K562 (cell line): ENCODE data around the gene PDK1. TPM values are rescaled to one million over a fixed set of nuclear protein-coding genes. Genes with fewer than 3 reads are reported as not detected.
A peak's percentile ranks its signal among the peaks of the same experiment; 100 is the strongest.

Experiments
- ATF7 ChIP-seq: fragments of 450-650 bp; IDR thresholded peaks from 2 replicates; pipeline ENCODE4 v1.7.1; 2014; ENCODE audit warnings: mild to moderate bottlenecking, moderate library complexity
- CHD1 ChIP-seq: fragments of 200-600 bp; sonication (generic); IDR thresholded peaks from one replicate; pipeline ENCODE4 v1.6.1; 2012; ENCODE audit warnings: mild to moderate bottlenecking, moderate library complexity, low read length, inconsistent platforms
- EHMT2 ChIP-seq: fragments of 450-650 bp; IDR thresholded peaks from 2 replicates; pipeline ENCODE4 v1.6.1; 2018; ENCODE audit warnings: antibody characterized with exemption
- ELF2 ChIP-seq: fragments of 250-450 bp; sonication (Bioruptor Pico); IDR thresholded peaks from 2 replicates; pipeline ENCODE4 v1.5.0; 2021; ENCODE audit warnings: mild to moderate bottlenecking
- GATA2 ChIP-seq: sonication (generic); formaldehyde crosslinking; IDR thresholded peaks from 2 replicates; pipeline ENCODE4 v1.4.0; 2020; ENCODE audit warnings: mild to moderate bottlenecking, missing genetic modification reagents
- HDAC3 ChIP-seq: fragments of 450-650 bp; IDR thresholded peaks from 2 replicates; pipeline ENCODE4 v1.6.1; 2018; ENCODE audit warnings: borderline replicate concordance, mild to moderate bottlenecking, moderate library complexity; ENCODE audit not compliant: partially characterized antibody
- ILF3 ChIP-seq: fragments of 450-650 bp; IDR thresholded peaks from 2 replicates; pipeline ENCODE4 v1.6.1; 2018; ENCODE audit warnings: antibody characterized with exemption, mild to moderate bottlenecking, moderate library complexity, borderline replicate concordance
- KDM1A ChIP-seq, 2 experiments: fragments of 450-650 bp; IDR thresholded peaks; 2 replicates each; pipeline ENCODE4 v1.6.1; 2016; ENCODE audit warnings: mild to moderate bottlenecking in 2 of 2
- MEIS2 ChIP-seq: fragments of 450-650 bp; IDR thresholded peaks from 2 replicates; pipeline ENCODE4 v1.6.1; 2014; ENCODE audit warnings: mild to moderate bottlenecking; ENCODE audit not compliant: partially characterized antibody
- MTA3 ChIP-seq: fragments of 450-650 bp; formaldehyde crosslinking; IDR thresholded peaks from 2 replicates; pipeline ENCODE4 v1.6.1; 2017; ENCODE audit warnings: mild to moderate bottlenecking, borderline replicate concordance
- PTTG1 ChIP-seq: fragments of 450-650 bp; IDR thresholded peaks from 2 replicates; pipeline ENCODE4 v1.6.1; 2016; ENCODE audit warnings: low read depth, mild to moderate bottlenecking, missing genetic modification characterization, missing compliant biosample characterization
- SRSF7 ChIP-seq: fragments of 200-400 bp; formaldehyde crosslinking; optimal IDR thresholded peaks from 2 replicates; pipeline ENCODE3; 2017; ENCODE audit warnings: mild to moderate bottlenecking, low read depth, low read length
- TAF1 ChIP-seq: IDR thresholded peaks from 2 replicates; pipeline ENCODE4 v1.6.1; 2011; ENCODE audit warnings: mild to moderate bottlenecking, low read length, moderate library complexity; ENCODE audit not compliant: insufficient read depth, control insufficient read depth, severe bottlenecking; ENCODE audit errors: extremely low read depth
- ZNF354B ChIP-seq: fragments of 250-450 bp; sonication (Bioruptor Pico); IDR thresholded peaks from 2 replicates; pipeline ENCODE4 v1.4.0; 2020
- ZNF696 ChIP-seq: fragments of 250-450 bp; sonication (Bioruptor Pico); conservative IDR thresholded peaks from 2 replicates; pipeline ENCODE4 v1.4.0; 2020; ENCODE audit warnings: mild to moderate bottlenecking, moderate library complexity
- ZNF764 ChIP-seq: fragments of 250-450 bp; sonication (Bioruptor Pico); IDR thresholded peaks from 2 replicates; pipeline ENCODE4 v1.4.0; 2020; ENCODE audit warnings: low read depth, mild to moderate bottlenecking, moderate library complexity
- polyA plus RNA-seq, 8 experiments: library from polyadenylated mRNA; depleted of rRNA in 4 of 8; stranded (reverse) in 5 of 8; unstranded in 3 of 8; fragments of >200 nt; fragmentation: Nextera tagmentation in 2 of 8; fragmentation: Illumina TruSeq in 1 of 8; extraction: Ambion mirVana in 2 of 8; extraction: Trizol in 1 of 8; gene quantifications; 2 replicates each; pipeline versions ENCODE4 v1.2.1 to v1.2.3, GENCODE V29; 2011 to 2014; ENCODE audit warnings: inconsistent platforms in 1 of 8, missing spikeins in 1 of 8
- total RNA-seq, 7 experiments: library from RNA; depleted of rRNA in 6 of 7; stranded (reverse); fragments of >200 nt in 6 of 7; fragmentation: Illumina TruSeq in 2 of 7; extraction: Trizol in 2 of 7; gene quantifications; 2 replicates each; pipeline versions ENCODE4 v1.2.1 to v1.2.3, GENCODE V29; 2011 to 2021; ENCODE audit warnings: low replicate concordance in 1 of 7
- TF ChIP-seq, protein P1 (sequence below): sonication (generic); formaldehyde crosslinking; IDR thresholded peaks from 2 replicates; pipeline ENCODE4 v1.8.1; 2023; ENCODE audit warnings: missing genetic modification reagents, mild to moderate bottlenecking, borderline replicate concordance
- TF ChIP-seq, protein P2 (sequence below): IDR thresholded peaks from 2 replicates; pipeline ENCODE4 v1.6.1; 2016; ENCODE audit warnings: missing genetic modification characterization, missing compliant biosample characterization
- TF ChIP-seq, protein P3 (sequence below): sonication (generic); formaldehyde crosslinking; IDR thresholded peaks from 2 replicates; pipeline ENCODE4 v1.8.0; 2022; ENCODE audit warnings: mild to moderate bottlenecking, missing genetic modification reagents
- TF ChIP-seq, protein P4 (sequence below), 2 experiments: fragments of 450-650 bp; IDR thresholded peaks; 2 replicates each; pipeline ENCODE4 v1.6.1; 2016

The PDK1 gene
- total and polyA plus RNA-seq, 9 of the 15 experiments (the other 6 are each of a cell fraction or from before 2014, with no cell fraction given), result 3.5 to 176 (median 13.9) TPM

DNA sequence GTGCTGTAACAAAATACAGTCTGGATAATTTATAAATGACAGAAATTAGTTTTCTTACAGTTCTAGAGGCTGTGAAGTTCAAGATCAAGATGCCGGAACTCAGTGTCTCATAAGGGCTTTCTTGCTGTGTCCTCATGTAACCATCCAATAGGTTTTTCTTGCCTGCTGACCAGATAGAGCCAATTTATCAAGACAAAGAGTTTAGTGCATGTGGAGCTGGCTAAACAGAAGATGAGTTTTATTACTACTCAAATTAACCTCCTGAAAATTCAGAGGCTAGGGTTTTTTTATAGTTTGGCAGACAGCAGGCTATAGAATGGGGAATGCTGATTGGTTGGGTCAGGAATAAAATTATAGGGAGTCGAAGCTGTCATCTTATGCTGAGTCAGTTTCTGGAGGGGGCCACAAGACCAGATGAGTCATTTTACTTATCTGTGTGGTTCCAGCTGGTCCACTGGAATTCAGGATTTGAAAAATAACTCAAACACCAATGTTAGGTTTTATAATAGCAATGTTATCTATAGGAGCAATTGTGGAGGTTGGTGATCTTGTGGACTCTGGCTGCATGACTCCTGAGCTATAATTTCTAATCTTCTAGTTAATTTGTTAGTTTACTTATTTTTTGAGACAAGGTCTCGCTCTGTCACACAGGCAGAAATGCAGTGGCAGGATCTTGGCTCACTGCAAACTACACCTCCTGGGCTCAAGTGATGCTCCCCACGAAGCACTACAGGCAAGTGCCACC, 3.2 kb upstream of the PDK1 start (continued):
- TF ChIP-seq, protein P1, sequence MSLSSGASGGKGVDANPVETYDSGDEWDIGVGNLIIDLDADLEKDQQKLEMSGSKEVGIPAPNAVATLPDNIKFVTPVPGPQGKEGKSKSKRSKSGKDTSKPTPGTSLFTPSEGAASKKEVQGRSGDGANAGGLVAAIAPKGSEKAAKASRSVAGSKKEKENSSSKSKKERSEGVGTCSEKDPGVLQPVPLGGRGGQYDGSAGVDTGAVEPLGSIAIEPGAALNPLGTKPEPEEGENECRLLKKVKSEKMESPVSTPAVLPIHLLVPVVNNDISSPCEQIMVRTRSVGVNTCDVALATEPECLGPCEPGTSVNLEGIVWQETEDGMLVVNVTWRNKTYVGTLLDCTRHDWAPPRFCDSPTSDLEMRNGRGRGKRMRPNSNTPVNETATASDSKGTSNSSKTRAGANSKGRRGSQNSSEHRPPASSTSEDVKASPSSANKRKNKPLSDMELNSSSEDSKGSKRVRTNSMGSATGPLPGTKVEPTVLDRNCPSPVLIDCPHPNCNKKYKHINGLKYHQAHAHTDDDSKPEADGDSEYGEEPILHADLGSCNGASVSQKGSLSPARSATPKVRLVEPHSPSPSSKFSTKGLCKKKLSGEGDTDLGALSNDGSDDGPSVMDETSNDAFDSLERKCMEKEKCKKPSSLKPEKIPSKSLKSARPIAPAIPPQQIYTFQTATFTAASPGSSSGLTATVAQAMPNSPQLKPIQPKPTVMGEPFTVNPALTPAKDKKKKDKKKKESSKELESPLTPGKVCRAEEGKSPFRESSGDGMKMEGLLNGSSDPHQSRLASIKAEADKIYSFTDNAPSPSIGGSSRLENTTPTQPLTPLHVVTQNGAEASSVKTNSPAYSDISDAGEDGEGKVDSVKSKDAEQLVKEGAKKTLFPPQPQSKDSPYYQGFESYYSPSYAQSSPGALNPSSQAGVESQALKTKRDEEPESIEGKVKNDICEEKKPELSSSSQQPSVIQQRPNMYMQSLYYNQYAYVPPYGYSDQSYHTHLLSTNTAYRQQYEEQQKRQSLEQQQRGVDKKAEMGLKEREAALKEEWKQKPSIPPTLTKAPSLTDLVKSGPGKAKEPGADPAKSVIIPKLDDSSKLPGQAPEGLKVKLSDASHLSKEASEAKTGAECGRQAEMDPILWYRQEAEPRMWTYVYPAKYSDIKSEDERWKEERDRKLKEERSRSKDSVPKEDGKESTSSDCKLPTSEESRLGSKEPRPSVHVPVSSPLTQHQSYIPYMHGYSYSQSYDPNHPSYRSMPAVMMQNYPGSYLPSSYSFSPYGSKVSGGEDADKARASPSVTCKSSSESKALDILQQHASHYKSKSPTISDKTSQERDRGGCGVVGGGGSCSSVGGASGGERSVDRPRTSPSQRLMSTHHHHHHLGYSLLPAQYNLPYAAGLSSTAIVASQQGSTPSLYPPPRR, result no peak
- TF ChIP-seq ELF2 (CRISPR knock-in tag) (no peak), HDAC3 (peak; percentile 94), SRSF7 (no peak), ZNF696 (no peak), ZNF354B (CRISPR knock-in tag) (no peak), ILF3 (0 out of 2 replicates have a peak, but pooled peaks have one; percentile 19), ATF7 (peak; percentile 88), GATA2 (peak; percentile 86), PTTG1 (no peak), TAF1 (no peak), KDM1A (IDR thresholded peaks at IDR 0.05) (peak; percentile 99), MTA3 (peak; percentile 71), EHMT2 (no peak; the same call in 1 of the 2 replicates), CHD1 (no peak), MEIS2 (peak; percentile 81), ZNF764 (CRISPR knock-in tag) (no peak)
- TF ChIP-seq, protein P2, sequence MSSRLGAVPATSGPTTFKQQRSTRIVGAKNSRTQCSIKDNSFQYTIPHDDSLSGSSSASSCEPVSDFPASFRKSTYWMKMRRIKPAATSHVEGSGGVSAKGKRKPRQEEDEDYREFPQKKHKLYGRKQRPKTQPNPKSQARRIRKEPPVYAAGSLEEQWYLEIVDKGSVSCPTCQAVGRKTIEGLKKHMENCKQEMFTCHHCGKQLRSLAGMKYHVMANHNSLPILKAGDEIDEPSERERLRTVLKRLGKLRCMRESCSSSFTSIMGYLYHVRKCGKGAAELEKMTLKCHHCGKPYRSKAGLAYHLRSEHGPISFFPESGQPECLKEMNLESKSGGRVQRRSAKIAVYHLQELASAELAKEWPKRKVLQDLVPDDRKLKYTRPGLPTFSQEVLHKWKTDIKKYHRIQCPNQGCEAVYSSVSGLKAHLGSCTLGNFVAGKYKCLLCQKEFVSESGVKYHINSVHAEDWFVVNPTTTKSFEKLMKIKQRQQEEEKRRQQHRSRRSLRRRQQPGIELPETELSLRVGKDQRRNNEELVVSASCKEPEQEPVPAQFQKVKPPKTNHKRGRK (tag), result no peak
- TF ChIP-seq, protein P3, sequence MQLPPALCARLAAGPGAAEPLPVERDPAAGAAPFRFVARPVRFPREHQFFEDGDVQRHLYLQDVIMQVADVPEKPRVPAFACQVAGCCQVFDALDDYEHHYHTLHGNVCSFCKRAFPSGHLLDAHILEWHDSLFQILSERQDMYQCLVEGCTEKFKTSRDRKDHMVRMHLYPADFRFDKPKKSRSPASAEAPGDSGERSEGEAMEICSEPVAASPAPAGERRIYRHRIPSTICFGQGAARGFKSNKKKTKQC (CRISPR knock-in tag), result no peak
- TF ChIP-seq, protein P4, sequence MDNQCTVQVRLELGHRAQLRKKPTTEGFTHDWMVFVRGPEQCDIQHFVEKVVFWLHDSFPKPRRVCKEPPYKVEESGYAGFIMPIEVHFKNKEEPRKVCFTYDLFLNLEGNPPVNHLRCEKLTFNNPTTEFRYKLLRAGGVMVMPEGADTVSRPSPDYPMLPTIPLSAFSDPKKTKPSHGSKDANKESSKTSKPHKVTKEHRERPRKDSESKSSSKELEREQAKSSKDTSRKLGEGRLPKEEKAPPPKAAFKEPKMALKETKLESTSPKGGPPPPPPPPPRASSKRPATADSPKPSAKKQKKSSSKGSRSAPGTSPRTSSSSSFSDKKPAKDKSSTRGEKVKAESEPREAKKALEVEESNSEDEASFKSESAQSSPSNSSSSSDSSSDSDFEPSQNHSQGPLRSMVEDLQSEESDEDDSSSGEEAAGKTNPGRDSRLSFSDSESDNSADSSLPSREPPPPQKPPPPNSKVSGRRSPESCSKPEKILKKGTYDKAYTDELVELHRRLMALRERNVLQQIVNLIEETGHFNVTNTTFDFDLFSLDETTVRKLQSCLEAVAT (IDR thresholded peaks at IDR 0.05), result peak in 1 of 2 experiments; percentile 54; a peak in 1 of 4 replicates
